Stomach (tissue), 9 donors: ENCODE results near the gene ISG20L2. TPM values are rescaled to one million over a fixed set of nuclear protein-coding genes. Genes with fewer than 3 reads are reported as not detected.

Source experiments
- DNase-seq, 2 donors: peaks; one replicate each; pipeline versions ENCODE4 v3.0.0 to v3.0.0-alpha.2; 2013 to 2019
- H3K27ac ChIP-seq, 5 donors: fragments of 200-600 bp in 4 of 5; sonication (generic) in 4 of 5; one replicate each; pipeline ENCODE4 v1.5.1; 2013 to 2019; ENCODE audit warnings: mild to moderate bottlenecking in 1 of 5, moderate library complexity in 1 of 5
- H3K27me3 ChIP-seq, 3 donors: fragments of 200-600 bp; sonication (generic); one replicate each; pipeline ENCODE4 v1.5.1; 2017 to 2019; ENCODE audit warnings: mixed run types in 1 of 3
- H3K36me3 ChIP-seq, 4 donors: fragments of 200-600 bp; sonication (generic); 1 replicate in 3 of 4; 2 replicates in 1 of 4; pipeline ENCODE4 v1.5.1; 2016 to 2019
- H3K4me1 ChIP-seq, 4 donors: fragments of 200-600 bp; sonication (generic); one replicate each; pipeline ENCODE4 v1.5.1; 2016 to 2019
- H3K4me3 ChIP-seq, 4 donors: fragments of 200-600 bp; sonication (generic) in 3 of 4; one replicate each; pipeline ENCODE4 v1.5.1; 2016 to 2019; ENCODE audit warnings: mild to moderate bottlenecking in 1 of 4
- H3K9me3 ChIP-seq, 4 donors: fragments of 200-600 bp; sonication (generic); one replicate each; pipeline ENCODE4 v1.5.1; 2016 to 2019
- CTCF ChIP-seq, 7 experiments: fragments of 450-650 bp in 4 of 7; fragments of 200-600 bp in 3 of 7; sonication (generic) in 3 of 7; IDR thresholded peaks; one replicate each; pipeline ENCODE4 v1.5.1; 2016 to 2019; ENCODE audit warnings: antibody characterized with exemption in 7 of 7, control low read depth in 2 of 7, mild to moderate bottlenecking in 1 of 7
- EP300 ChIP-seq: sonication (generic); formaldehyde crosslinking; IDR thresholded peaks from one replicate; pipeline ENCODE4 v1.6.1; 2017; ENCODE audit warnings: antibody characterized with exemption
- POLR2A ChIP-seq, 4 donors: fragments of 450-650 bp; IDR thresholded peaks; one replicate each; pipeline ENCODE4 v1.6.1; 2016; ENCODE audit warnings: antibody characterized with exemption in 4 of 4, control low read depth in 2 of 4, mild to moderate bottlenecking in 1 of 4, moderate library complexity in 1 of 4
- POLR2AphosphoS5 ChIP-seq, 3 donors: sonication (generic); formaldehyde crosslinking; IDR thresholded peaks; one replicate each; pipeline ENCODE4 v1.6.1; 2016; ENCODE audit warnings: antibody characterized with exemption in 3 of 3
- WGBS, 5 donors: extraction: QIAGEN DNeasy Blood & Tissue Kit in 3 of 5; methylation state at CpG; one replicate each; pipeline versions ENCODE4 v1.1.5 to v1.1.7; 2013 to 2018; 5-methylcytosine and 5-hydroxymethylcytosine counted together
- intact Hi-C: fragments of 100-400 bp; cut with DNase I; formaldehyde crosslinking; loops from one replicate; pipeline ENCODE4 v1.15.1; 2023; ENCODE audit warnings: low total_unique reads
- polyA plus RNA-seq, 3 donors: library from polyadenylated mRNA; stranded (reverse); fragments of 200-250 nt; gene quantifications; one replicate each; pipeline ENCODE4 v1.2.3, GENCODE V29; 2013
- total RNA-seq, 5 donors: library from RNA; depleted of rRNA; stranded (reverse); fragments of >200 nt; gene quantifications; one replicate each; pipeline versions ENCODE4 v1.1.0 to v1.2.3, GENCODE V29; 2014 to 2016
- donor health status: healthy with polysubstance abuse.
- donor health status: Bipolar disorder and iron deficiency.
- donor health status: healthy.

ISG20L2 gene
- total and polyA plus RNA-seq, 8 donors: 4.5 to 65.5 (median 11.7) TPM

- 74 to 92% (median 83%) methylated on average over 8 to 9 of the region's 9 CpGs for WGBS, 5 donors
- Histone ChIP-seq H3K27ac (no peak overlapping the region), H3K27me3 (peaks cover 0 to 12% (median 0%) of the 10 kb centered on the region in 3 donors), H3K9me3 (no peaks in the 10 kb centered on the region), H3K36me3 (peaks cover 0 to 13% (median 7%) of the 10 kb centered on the region in 4 donors), H3K4me3 (no peak overlapping the region), H3K4me1 (peaks cover 6 to 36% (median 27%) of the 10 kb centered on the region in 4 donors)
- peak in 1 of 2 donors; percentile 76 for DNase-seq
- TF ChIP-seq POLR2AphosphoS5 (IDR thresholded peaks at IDR 0.05) (no peak), POLR2A (IDR thresholded peaks at IDR 0.05) (no peak), CTCF (IDR thresholded peaks at IDR 0.05) (no peak), EP300 (no peak)
- intact Hi-C loops: no loop called here
These were observed 17.4 kb downstream of the ISG20L2 start for GRCh38 chr1:156711011-156711817.

GRCh38 chr1:156709757-156710489 is 18.6 kb downstream of the ISG20L2 start:
- Histone ChIP-seq H3K27ac (no peak overlapping the region), H3K4me3 (no peak overlapping the region), H3K4me1 (peaks cover 19 to 49% (median 40%) of the 10 kb centered on the region in 4 donors), H3K36me3 (peaks cover 0 to under 1% (median 0%) of the 10 kb centered on the region in 4 donors), H3K9me3 (no peaks in the 10 kb centered on the region), H3K27me3 (peaks cover 0 to 24% (median 4%) of the 10 kb centered on the region in 3 donors)
- DNase-seq: peak; percentile 74 to 81
- 23 to 45% (median 33%) methylated on average over 6 to 11 of the region's 11 CpGs for WGBS, 5 donors
- intact Hi-C loops: no loop called here
- no peak for TF ChIP-seq POLR2AphosphoS5 (IDR thresholded peaks at IDR 0.05)
- no peak for TF ChIP-seq CTCF (IDR thresholded peaks at IDR 0.05)
- TF ChIP-seq POLR2A (IDR thresholded peaks at IDR 0.05): no peak
- TF ChIP-seq EP300: no peak

- Histone ChIP-seq H3K27ac (no peak overlapping the region), H3K4me1 (peaks cover 26 to 58% (median 48%) of the 10 kb centered on the region in 4 donors), H3K4me3 (no peak overlapping the region), H3K27me3 (peaks cover 0 to 33% (median 13%) of the 10 kb centered on the region in 3 donors), H3K9me3 (no peaks in the 10 kb centered on the region), H3K36me3 (no peaks in the 10 kb centered on the region)
- TF ChIP-seq POLR2AphosphoS5 (IDR thresholded peaks at IDR 0.05) (no peak), POLR2A (IDR thresholded peaks at IDR 0.05) (no peak), EP300 (no peak), CTCF (IDR thresholded peaks at IDR 0.05) (no peak)
- intact Hi-C loops: no loop called here
- 78 to 94% (median 85%) methylated on average over 4 of the region's 4 CpGs for WGBS, 5 donors
- DNase-seq: no peak
These were observed 19.5 kb downstream of the ISG20L2 start for GRCh38 chr1:156709031-156709430.

- no peaks in the 10 kb centered on the region for H3K9me3 ChIP-seq
- intact Hi-C loops: no loop called here
- H3K27me3 ChIP-seq: peaks cover 0 to 41% (median 20%) of the 10 kb centered on the region in 3 donors
- peak overlapping the region in 3 of 5 donors; percentile 26 to 83 (median 32) for H3K27ac ChIP-seq
- WGBS, 5 donors: 51 to 72% (median 68%) methylated on average over 4 of the region's 4 CpGs
- H3K36me3 ChIP-seq: no peaks in the 10 kb centered on the region
- TF ChIP-seq EP300 (no peak), POLR2AphosphoS5 (IDR thresholded peaks at IDR 0.05) (no peak), CTCF (IDR thresholded peaks at IDR 0.05) (no peak), POLR2A (IDR thresholded peaks at IDR 0.05) (no peak)
- peaks cover 26 to 61% (median 54%) of the 10 kb centered on the region in 4 donors for H3K4me1 ChIP-seq
- H3K4me3 ChIP-seq: no peak overlapping the region
- peak in 1 of 2 donors; percentile 30 for DNase-seq
These were observed 20.3 kb downstream of the ISG20L2 start for GRCh38 chr1:156708218-156708661.
